HUES48 (cell line): Measurements from ENCODE around the gene STK32C.
"Not testable (repeated sequence)": the region's sequence is repeated elsewhere in the genome, so short reads cannot be mapped to it uniquely, and the experiment has no call there.

Experiments
- H3K27ac ChIP-seq: one replicate; pipeline ENCODE4 v1.7.0; 2013; ENCODE audit warnings: low read depth, low read length, inconsistent platforms
- H3K27me3 ChIP-seq: 2 replicates; pipeline ENCODE4 v1.6.1; 2013; ENCODE audit warnings: mild to moderate bottlenecking, low read length; ENCODE audit not compliant: control insufficient read depth, insufficient read depth
- H3K36me3 ChIP-seq: 2 replicates; pipeline ENCODE4 v1.6.1; 2013; ENCODE audit warnings: low read length; ENCODE audit not compliant: control insufficient read depth, insufficient read depth
- H3K4me1 ChIP-seq: 2 replicates; pipeline ENCODE4 v1.6.1; 2013; ENCODE audit warnings: mild to moderate bottlenecking, low read length; ENCODE audit not compliant: control insufficient read depth, insufficient read depth
- H3K4me3 ChIP-seq: 2 replicates; pipeline ENCODE4 v1.5.1; 2013; ENCODE audit warnings: mild to moderate bottlenecking, low read depth, low read length
- H3K9ac ChIP-seq: 2 replicates; pipeline ENCODE4 v1.6.1; 2013; ENCODE audit warnings: mild to moderate bottlenecking, low read depth, low read length, moderate library complexity
- H3K9me3 ChIP-seq: 2 replicates; pipeline ENCODE4 v1.6.1; 2013; ENCODE audit warnings: low read length; ENCODE audit not compliant: control insufficient read depth, insufficient read depth

The STK32C gene

DNA sequence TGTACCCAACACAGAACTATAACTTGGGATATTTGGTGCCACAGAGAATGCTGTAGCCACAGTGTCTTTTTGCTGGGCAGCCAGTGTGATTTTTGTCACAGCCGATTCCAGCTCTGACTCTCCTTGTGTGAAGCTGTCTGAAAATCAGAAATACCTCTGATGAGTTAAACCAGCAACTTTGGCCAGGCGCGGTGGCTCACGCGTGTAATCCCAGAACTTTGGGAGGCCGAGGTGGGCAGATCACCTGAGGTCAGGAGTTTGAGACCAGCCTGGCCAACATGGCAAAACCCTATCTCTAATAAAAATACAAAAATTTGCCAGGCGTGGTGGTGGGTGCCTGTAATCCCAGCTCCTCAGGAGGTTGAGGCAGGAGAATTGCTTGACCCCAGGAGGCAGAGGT is 30.1 kb upstream of the STK32C start:
- not testable (repeated sequence) for H3K4me1 ChIP-seq, H3K27me3 ChIP-seq, H3K4me3 ChIP-seq, H3K27ac ChIP-seq, H3K36me3 ChIP-seq, H3K9me3 ChIP-seq, H3K9ac ChIP-seq

DNA sequence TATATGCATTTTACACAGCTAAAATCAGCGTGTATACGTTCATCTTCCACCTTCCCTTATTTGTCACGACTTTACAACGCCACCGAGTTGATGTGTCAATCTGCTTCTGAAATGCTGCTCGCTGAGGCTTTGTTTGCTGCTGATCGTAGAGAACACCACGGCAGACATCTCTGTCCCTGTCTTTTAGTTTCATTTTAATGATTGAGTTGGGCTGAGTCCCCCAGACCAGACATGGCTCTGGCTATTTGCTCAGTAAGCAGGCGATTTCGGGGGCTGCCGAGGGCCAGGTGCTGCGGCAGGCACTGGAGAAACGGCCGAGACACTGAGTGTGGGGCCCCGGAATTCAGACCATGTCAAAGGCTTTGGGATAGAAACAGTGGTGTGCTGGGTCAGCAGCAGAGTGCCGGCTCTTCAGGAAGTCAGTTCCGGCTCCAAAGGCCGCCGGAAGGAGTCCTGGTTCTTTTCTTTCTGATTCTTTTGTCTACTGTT is 29.2 kb upstream of the STK32C start:
- H3K27me3 ChIP-seq, result no peaks in the 10 kb centered on the region; the same call in 1 of the 2 replicates
- H3K36me3 ChIP-seq, result no peaks in the 10 kb centered on the region
- H3K9me3 ChIP-seq, result no peaks in the 10 kb centered on the region
- H3K4me3 ChIP-seq, result no peak overlapping the region
- H3K4me1 ChIP-seq, result peaks cover 8% of the 10 kb centered on the region
- H3K9ac ChIP-seq, result no peak overlapping the region
- no peak overlapping the region for H3K27ac ChIP-seq

DNA sequence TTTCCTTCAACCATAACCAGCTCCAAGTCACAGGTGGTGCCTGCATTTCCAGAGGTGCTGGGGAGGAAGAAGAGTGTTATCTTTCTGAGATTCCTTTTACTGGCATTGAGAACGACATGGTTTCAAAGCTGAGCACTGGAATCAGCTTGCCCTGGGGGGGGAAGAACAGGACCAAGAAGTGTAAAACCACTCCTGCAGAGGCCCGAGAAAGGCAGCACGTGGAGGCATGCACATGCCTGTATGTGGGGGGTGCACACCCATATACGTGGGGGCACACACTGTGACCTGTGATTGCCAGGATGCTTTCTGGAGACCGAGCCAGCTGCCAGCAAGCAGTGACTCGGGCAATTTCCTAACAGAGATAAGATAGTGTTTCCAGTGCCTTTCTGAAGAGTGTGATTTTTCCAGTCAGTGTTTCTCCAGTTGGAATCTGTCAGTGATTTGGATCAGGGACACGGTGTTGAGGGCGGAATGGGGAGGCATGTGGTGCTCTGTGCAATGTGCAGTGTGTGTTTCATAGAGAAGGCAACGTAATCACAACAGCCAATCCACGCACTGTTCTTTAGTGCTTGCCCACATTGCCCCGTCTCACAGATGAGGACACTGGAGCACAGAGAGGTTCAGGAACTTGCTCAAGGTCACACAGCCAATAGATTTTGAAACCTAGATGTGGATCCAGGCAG is 28.5 kb upstream of the STK32C start:
- Histone ChIP-seq H3K4me3 (no peak overlapping the region), H3K36me3 (no peaks in the 10 kb centered on the region), H3K9ac (no peak overlapping the region), H3K4me1 (peaks cover 8% of the 10 kb centered on the region), H3K27me3 (no peaks in the 10 kb centered on the region; the same call in 1 of the 2 replicates), H3K9me3 (no peaks in the 10 kb centered on the region), H3K27ac (no peak overlapping the region)

DNA sequence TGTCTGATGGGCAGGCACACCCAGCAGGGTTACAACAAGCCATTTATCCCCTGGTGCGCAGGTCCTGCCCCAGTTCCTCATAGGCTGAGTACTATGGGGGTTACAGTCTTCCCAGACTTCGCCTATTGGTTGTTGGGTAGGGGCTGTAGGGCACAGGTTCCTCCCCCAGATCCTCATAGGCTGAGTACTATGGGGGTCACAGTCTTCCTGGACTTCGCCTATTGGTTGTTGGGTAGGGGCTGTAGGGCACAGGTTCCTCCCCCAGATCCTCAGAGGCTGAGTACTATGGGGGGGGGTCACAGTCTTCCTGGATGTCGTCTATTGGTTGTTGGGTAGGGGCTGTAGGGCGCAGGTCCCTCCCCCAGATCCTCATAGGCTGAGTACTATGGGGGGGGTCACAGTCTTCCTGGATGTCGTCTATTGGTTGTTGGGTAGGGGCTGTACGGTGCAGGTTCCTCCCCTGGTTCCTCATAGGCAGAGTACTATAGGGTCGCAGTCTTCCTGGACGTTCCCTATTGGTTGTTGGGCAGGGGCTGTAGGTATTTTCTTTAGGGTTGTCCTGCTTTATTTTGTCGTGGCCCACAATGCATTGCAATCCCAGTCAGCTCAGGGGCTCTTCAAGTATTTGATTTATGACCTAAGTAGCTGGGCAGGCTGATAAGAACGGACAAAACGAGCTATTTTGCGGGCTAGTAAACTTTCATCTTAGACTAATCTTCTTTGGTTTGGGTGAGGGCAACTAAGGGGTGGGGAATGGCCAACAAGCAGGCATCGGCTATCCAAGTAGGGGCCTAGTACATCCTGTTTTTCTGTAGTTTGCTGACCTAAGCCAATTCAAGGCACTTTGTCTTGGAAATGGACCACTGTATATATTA is 27.7 kb upstream of the STK32C start:
- H3K9ac ChIP-seq, result no peak overlapping the region
- peaks cover 8% of the 10 kb centered on the region for H3K4me1 ChIP-seq
- no peaks in the 10 kb centered on the region; the same call in 1 of the 2 replicates for H3K27me3 ChIP-seq
- no peak overlapping the region for H3K27ac ChIP-seq
- H3K4me3 ChIP-seq, result no peak overlapping the region
- no peaks in the 10 kb centered on the region for H3K36me3 ChIP-seq
- H3K9me3 ChIP-seq, result no peaks in the 10 kb centered on the region

- Histone ChIP-seq H3K4me1 (peaks cover 15% of the 10 kb centered on the region), H3K36me3 (no peaks in the 10 kb centered on the region), H3K27me3 (no peaks in the 10 kb centered on the region; the same call in 1 of the 2 replicates), H3K27ac (no peak overlapping the region), H3K4me3 (no peak overlapping the region), H3K9me3 (no peaks in the 10 kb centered on the region), H3K9ac (no peak overlapping the region)
Observed at GRCh38 chr10:132334631-132335188, 27.0 kb upstream of the STK32C start.

GRCh38 chr10:132333386-132333785 is 25.6 kb upstream of the STK32C start:
- no peaks in the 10 kb centered on the region for H3K9me3 ChIP-seq

DNA sequence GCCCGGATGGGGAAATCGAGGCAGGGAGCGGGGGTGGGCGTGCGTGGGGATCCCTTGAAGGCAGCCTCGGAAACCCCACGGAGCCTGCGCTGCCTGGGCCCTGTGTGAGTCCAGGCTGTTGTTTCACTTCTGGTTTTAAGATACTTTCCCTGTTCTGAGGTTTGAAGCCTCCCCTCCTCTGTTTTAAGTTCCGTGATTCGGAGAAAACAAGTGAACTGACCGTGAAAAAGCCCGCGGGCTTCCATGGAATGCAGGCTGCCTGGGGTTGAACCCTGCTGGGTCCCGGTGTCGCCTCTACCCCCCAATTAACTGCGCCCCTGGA is 24.6 kb upstream of the STK32C start:
- Histone ChIP-seq H3K4me1 (peaks cover 18% of the 10 kb centered on the region), H3K27ac (peak overlapping the region; percentile 72), H3K36me3 (no peaks in the 10 kb centered on the region), H3K27me3 (no peaks in the 10 kb centered on the region; the same call in 1 of the 2 replicates), H3K9me3 (no peaks in the 10 kb centered on the region), H3K9ac (no peak overlapping the region), H3K4me3 (peak overlapping the region; percentile 59)

More at GRCh38 chr10:132333386-132333785, 25.6 kb upstream of the STK32C start:
- Histone ChIP-seq H3K4me1 (peaks cover 18% of the 10 kb centered on the region), H3K4me3 (no peak overlapping the region), H3K27me3 (no peaks in the 10 kb centered on the region; the same call in 1 of the 2 replicates), H3K27ac (no peak overlapping the region), H3K36me3 (no peaks in the 10 kb centered on the region), H3K9ac (no peak overlapping the region)

- Histone ChIP-seq H3K36me3 (no peaks in the 10 kb centered on the region), H3K9ac (peak within 1 kb of the TSS; percentile 52), H3K4me1 (peaks cover 18% of the 10 kb centered on the region), H3K27ac (peak within 1 kb of the TSS; percentile 72), H3K4me3 (peak within 1 kb of the TSS; percentile 73), H3K27me3 (no peaks in the 10 kb centered on the region; the same call in 1 of the 2 replicates), H3K9me3 (no peaks in the 10 kb centered on the region)
Observed at GRCh38 chr10:132331601-132332432, 24.1 kb upstream of the STK32C start, which contains the start of gene LRRC27. LRRC27 (plus strand) TSS chr10:132332193; CDS start chr10:132333525, 1,332 bp downstream.

GRCh38 chr10:132330486-132330833 is 22.7 kb upstream of the STK32C start:
- Histone ChIP-seq H3K36me3 (no peaks in the 10 kb centered on the region), H3K27ac (no peak overlapping the region), H3K4me3 (peak overlapping the region; percentile 73), H3K9me3 (no peaks in the 10 kb centered on the region), H3K4me1 (peaks cover 18% of the 10 kb centered on the region), H3K9ac (no peak overlapping the region), H3K27me3 (no peaks in the 10 kb centered on the region; the same call in 1 of the 2 replicates)
